Uterus (tissue), 2 donors: ENCODE data around the gene UBASH3A.

Experiments
- CTCF ChIP-seq, 4 experiments: fragments of 200-600 bp in 2 of 4; fragments of 450-650 bp in 2 of 4; sonication (generic) in 2 of 4; IDR thresholded peaks; one replicate each; pipeline ENCODE4 v1.5.1; 2016 to 2019; ENCODE audit warnings: antibody characterized with exemption in 4 of 4, mild to moderate bottlenecking in 2 of 4, moderate library complexity in 1 of 4
- POLR2A ChIP-seq, 2 donors: fragments of 450-650 bp; IDR thresholded peaks; one replicate each; pipeline ENCODE4 v1.6.1; 2016; ENCODE audit warnings: antibody characterized with exemption in 2 of 2, mild to moderate bottlenecking in 1 of 2, moderate library complexity in 1 of 2

- TF ChIP-seq CTCF (IDR thresholded peaks at IDR 0.05) (no peak), POLR2A (IDR thresholded peaks at IDR 0.05) (no peak)
Measured at GRCh38 chr21:42430521-42430920, 26.8 kb downstream of the UBASH3A start.
